ENCODE data around the gene CNTNAP4.

CNTNAP4 gene

DNA sequence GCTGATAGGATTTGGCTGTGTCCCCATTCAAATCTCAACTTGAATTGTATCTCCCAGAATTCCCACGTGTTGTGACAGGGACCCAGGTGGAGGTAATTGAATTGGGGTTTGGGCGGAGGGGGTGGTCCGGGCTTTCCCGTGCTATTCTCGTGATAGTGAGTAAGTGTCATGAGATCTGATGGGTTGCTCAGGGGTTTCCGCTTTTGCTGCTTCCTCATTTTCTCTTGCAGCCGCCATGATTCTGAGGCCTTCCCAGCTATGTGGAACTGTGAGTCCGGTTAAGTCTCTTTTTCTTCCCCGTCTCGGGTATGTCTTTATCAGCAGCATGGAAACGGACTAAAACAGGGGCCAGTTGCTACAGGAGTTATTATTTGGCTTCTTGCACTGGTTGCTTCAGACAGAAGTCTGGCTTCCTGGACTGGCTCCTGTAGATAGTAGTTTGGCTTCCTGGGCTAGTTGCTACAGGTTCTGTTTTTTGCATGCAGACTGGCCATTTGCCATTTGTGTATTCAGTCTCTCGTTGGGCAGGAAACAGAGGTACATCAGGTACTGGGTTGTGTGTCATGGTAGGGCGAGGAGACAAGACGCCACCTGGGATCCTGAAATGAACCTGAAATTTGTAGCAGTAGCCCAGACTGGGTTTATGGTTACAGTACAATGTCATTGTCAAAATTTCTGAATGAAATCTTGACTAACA, 32.6 kb downstream of the CNTNAP4 start:
- no peak for DNase-seq

DNA sequence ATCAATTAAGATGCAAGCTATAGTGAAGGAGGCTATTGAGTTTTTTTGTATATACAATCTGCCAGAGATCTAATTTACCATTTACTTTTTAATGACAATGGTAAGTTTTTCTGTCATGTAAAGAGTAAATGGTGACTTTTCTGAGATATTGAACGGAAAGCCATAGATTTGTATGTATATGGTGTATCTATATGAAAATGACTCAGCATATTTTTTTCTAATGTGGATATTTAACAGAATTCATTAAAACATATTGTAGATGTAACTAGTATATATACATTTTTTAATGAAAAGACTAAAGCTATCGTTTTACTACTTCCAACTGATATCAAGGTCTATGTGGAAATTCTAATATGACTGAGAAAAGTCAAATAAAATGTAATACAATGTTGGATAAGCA, 34.1 kb downstream of the CNTNAP4 start:
- no peak for DNase-seq

DNA sequence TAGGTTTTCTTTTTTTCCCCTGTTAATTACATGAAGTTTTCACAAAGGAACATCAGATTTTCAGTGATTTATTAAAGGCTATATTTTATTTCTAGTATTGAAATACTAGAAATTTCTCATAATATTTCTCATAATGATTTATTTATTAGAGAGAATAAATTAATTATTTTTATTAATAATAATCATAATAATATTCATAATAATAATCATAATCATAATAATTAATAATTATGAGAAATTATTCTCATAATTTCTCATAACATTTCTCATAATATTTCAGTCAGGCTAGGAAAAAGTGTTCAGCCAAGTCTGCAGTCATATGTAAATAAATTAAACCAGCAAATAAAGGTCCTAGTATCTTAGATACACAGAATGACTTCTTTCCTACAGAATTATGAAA, 41.4 kb downstream of the CNTNAP4 start:
- DNase-seq, result no peak

DNA sequence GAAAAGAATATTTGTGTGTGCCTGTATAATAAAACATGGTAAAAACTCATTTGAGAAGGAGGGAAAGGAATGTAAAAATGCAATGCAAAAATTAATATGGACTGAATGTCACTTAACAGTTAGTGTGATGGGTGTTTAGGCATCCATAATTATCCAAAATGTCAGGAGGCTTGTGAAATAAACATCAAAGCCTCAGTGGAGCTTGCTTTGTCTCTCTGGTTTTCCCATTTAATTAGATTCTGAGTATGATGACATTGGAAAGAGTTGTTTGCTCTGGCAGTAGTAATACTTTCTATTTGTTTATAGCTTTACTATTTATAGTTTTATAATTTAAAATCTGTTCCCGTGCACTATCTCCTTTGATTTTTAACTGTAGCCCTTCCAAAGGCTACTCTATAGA, 51.9 kb downstream of the CNTNAP4 start:
- DNase-seq, result no peak

DNA sequence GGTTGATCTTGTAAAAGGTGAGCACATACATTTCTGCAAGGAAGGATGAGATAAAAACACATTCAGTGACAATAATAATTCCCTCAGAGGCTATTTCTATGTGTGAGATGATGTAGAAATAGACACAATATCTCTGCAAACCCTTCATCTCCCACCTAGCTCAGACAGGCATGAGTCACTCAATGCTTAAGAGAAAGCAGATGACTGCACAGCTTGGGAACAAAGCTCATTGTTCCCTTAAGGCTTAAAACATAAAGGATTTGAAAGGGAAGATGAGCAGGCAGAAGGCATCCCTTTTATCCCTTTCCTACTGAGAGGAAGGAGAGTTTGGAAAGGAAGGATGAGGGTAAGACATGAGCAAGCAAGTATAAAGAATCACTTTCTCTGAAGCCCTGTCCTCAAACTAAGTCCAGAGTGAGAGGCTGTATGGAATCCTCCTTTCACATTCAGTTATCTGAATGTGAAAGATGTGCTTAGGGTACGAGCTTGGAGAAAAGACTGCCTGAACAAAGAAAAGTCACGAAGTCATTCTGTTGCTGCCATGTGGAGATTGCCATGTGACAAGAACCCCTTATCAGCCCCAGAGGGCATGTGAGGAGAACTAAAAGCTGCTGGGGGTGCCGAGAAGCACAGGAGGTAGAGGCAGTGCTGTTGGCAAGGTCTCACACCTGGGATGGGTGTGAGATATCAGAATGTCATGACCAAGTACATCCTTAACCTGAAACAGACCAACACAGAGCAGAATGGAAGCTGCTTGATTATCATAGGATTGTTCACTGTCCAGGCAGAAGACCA, 58.2 kb downstream of the CNTNAP4 start:
- DNase-seq, result no peak

DNA sequence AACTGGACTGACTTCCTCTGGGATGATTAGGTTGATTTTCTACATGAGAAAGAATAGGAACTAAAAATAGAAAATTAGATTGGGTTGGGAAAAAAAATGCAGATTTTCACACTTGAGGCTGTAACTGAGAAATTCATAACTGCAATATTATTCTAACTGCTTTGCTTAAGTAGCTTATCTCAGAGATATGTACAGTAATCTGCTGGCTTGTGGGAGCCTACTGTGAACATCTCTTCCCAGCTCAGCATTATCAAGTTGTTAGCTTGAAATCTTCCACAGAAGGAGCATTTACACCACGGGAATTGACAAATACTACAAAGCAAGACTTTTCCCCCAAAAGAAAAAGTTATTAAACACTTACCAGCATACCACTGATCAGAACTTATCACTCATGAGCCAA, 58.9 kb downstream of the CNTNAP4 start:
- DNase-seq, result no peak

DNA sequence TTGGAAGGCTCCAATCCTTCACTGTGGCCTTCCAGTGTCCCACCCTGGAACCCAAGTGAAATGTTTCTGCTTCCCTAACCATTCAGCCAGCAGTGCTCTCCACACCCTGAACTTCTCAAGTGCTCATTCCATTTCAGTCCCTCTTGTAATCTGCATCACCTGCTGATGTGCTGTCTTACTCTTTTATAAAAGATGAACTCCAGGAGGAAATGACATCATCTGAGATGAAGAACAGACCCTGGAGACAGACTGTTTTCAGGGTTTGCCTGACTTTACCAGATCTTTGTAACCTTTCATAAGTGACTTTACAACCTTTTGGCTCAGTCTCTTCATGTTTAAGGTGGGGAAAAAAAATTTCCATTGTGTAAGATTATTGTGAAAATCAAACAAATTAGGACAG, 61.3 kb downstream of the CNTNAP4 start:
- DNase-seq, result no peak

DNA sequence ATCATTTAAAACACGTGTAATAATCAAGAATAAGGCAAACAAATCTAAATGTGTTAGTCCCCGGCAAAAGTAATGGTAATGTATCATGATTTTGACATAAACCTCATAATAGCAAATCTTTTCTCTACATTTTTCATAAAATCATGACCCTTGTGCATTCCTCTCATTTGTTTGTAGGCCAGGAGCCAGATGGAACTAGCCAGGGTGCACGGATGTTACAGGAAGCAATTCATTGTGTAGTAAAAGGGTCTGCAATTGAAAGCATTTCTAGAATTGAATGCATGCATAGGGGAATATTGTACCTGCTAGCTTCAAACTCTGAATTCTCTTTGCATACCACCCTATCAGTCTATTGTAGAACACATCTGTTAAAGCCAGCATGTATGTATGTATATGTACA, 66.6 kb downstream of the CNTNAP4 start:
- no peak for DNase-seq

DNA sequence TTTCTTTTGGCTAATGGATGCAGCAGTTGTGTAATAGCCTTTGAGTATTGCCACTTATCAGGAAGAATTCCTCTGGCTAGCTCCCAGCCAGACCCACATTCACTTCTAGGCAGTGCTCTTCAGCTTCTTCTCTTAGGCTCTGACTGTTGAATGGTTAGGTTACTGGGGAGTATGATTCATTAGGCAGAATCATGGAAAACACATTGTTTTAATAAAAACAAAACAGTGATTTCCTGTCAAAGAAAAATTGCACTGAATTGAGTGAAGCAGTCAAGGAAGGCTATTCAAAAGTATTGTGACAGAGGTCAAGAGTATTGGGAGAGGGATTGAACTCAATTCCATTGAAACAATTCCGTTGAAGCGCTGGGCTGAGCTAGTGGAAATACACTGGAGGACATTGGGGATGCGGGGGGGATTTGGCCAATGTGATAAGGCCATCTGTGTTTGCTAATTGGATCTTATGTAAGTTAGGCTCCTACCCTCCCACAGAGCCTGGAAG, 68.0 kb downstream of the CNTNAP4 start:
- DNase-seq, result no peak

DNA sequence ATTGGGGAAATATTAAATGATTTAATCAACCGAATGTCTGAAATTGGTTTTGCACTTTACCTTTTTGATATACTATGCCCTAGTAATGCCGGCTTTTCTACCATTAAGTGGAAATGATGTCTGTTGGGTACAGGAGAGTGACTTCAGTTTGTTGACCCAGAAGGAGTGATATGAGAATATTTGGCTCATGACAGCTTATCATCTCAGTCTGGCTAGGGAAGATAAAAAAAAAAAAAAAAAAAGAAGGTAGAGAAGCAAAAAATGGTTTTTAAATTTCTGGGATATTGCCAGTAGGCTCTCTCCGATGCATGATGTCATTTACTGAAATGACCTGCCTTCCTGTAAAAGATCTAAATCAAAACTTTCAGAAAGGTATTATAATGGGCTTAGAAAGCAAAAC, 69.0 kb downstream of the CNTNAP4 start:
- no peak for DNase-seq

DNA sequence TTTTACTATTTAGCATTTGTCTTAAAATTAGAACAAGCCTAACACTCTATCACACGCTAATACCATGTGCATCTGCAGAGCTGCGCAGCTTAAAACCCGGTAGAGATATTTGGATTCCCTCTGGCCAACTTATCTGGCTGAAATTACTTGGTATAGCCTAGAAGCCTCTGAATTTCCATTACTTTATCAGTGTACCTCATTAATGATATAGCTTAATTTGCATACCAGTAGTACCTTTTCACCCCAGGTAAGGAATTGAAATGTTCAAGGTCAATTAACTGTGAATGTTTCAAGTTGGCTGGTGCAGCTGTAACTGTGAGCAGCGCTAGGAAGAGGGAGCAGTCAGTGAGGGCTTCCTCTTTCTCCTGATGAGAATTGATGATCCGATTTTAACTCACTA, 74.2 kb downstream of the CNTNAP4 start:
- DNase-seq, result no peak

DNA sequence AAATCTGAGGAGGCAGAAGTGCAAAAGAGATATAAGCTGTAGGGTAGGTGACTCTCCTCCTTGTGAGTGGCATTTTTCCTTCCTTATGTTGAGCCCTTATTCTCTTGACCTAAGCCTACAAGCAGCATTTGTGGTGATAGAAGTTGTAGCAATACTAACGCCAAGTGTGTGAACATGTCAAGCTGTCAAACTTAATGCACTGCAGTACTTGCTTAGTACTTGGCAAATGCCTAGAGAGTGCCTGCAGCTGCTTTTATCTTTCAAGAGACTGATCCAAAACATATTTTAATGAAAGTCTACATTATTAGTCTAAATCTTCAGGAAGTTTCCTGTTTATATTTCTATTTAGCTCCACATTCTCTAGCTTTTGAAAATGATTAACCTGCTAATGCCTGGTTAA, 83.2 kb downstream of the CNTNAP4 start:
- no peak for DNase-seq

DNA sequence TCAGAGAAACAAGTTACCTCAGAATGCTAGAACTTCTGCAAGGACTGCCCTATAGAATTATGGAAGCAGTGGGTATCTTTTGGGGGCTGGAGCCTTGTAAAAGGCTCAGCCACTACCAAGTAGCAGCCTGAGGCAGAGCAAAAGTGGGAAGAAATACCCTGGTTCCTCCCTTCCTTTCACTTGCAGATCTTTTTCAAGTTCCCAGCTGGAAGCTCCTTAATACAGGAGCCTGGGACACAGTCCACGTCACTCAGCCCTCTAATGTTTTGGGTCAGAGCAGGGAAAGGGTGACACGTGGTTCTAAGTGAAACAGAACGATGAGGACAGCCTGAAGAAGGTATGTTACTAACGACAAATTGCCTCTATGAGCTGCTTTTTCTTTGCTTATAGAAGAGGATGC, 93.1 kb downstream of the CNTNAP4 start:
- DNase-seq, result no peak

DNA sequence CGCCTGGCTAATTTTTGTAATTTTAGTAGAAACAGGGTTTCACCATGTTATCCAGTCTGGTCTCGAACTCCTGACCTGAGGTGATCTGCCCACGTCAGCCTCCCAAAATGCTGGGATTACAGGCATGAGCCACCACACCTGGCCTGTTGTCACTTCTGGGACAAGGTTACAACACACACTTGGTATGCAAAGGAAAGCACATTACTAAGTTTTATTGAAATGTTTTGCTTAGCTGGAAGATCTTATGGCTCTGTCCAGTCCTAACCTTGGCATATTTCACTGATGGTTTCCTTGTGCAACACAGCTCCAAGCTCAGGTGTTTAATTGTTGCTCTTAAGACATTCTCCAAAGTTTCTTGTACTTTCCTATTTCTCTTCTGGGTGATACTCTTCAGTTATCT, 94.2 kb downstream of the CNTNAP4 start:
- DNase-seq, result no peak

DNA sequence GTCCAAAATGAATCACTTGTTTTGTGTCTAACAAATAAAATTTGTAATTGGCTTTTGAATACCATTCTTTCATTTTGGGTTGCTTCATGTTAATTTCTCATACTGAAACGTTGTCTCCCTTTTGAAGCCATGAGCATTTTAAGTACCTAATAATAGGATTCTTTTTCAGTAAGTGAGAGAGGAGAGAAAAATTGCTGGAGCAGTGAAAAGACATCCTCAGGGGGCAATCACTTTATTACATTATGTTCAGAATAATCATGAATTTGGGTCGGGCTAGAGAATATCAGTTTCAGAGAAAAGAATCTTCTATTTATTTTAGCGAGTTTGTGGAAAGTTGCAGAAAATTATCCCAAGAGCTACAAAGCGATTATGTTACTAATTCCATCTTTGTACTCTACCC, 96.8 kb downstream of the CNTNAP4 start:
- no peak for DNase-seq

DNA sequence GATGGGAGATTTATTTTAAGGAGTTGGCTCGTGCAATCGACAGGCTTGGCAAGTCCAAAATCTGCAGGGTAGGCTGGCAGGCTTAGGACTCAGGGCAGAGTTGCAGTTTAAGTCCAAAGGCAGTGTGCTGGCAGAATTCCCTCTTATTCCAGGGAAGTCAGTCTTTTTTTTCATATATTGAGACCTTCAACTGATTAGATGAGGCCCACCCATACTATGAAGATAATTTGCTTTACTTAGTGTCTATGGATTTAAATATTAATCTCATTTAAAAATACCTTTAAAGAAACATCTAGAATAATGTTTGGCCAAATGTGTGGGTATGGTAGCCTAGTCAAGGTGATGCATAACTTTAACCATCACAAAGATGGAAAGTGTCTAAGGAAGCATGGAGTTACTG, 99.8 kb downstream of the CNTNAP4 start:
- no peak for DNase-seq

DNA sequence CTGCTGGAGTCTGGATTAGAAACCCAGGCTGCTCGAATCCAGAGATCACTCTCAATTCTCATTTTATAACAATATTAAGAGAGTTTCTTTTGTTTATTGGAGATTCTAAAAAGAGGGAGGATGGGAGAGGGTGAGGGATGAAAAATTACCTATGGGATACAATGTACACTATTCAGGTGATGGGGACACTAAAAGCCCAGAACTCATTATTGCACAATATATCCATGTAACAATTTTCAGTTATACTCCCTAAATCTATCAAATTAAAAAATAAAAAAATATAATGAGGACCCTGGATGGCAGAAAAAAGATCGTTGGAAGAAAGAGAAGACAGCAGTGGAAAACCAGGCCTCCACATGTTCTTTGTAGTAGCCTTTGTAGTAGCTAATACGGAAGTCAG, 100.8 kb downstream of the CNTNAP4 start:
- no peak for DNase-seq

DNA sequence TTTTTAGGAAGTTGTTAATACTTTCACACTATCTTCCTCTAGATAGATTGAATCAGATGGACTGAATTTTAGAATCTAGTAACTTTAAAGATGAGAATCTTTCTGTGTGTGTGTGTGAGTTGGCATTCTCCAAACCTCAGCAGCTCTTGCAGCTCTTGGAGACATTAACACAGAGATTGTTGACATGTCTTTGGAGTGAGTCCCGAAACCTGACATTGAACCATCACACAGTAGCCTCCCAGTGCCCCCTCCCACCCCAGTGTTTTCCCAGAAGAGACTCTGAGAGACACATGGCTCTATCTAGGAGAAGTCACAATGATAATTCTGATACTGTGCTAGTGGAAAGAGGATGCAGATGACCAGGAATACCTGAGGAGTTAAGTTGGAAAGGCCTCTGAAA, 103.9 kb downstream of the CNTNAP4 start:
- no peak for DNase-seq

DNA sequence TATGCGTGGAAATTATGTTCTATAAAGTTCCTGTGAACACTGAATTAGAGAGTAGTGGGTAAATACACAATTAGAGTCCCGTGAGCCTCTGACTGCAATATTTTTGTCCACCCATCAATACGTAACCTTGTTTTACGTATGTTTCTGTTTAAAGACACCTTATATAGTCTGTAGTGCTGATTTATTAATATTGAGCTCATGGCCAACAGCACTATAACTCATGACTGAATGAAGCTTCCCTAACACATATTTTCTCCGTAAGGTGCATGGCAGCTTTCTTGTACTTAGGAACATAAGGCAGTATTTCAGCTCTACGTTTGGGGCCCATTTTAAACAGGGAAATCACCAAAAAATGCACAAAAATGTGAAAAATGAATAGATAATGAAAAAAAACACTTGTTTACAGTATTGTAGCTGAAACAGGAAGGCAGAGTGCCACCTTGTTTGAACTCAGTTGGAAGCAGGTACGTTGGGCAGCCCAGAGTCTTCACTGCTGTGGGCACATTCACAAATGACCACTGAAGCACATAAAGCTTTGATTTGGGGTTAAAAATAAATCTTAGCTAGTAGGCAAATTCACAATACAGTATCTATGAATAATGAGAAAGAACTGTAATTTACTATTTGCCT, 108.5 kb downstream of the CNTNAP4 start:
- no peak for DNase-seq

DNA sequence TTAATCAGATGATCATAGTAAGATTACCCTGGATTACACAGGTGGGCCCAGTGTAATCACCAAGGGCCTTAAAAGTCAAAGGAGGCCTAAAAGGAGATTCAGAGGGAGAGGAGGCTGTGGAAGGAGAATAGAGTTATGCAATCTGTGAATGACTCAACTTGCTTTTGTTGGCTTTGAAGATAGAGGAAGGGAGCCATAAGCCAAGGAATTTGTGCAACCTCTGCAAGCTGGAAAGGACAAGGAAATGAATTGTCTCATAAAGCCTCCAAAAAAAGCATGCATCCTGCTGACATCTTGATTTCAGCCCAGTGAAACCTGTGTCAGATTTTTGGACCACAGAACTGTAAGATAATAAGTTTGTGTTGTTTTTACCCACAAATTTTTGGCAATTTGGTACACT, 109.6 kb downstream of the CNTNAP4 start:
- no peak for DNase-seq

DNA sequence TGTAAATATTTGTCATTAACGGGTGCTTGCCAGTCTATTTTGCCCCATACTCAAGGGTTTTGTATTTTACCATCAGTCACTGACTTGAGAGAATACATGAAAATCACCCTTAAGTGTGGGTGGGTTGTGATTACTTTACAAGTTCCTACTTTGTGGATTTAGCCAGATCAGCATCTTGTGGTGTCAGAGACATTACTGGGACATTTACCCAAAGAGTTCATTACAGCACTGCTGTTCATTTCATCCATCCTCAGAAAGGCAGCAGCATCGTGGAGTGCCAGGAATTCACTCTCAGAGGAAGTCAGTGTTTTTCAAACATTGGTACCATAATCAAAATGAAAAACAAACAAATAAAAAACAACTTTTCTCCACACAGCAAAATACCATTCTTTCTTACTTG, 110.8 kb downstream of the CNTNAP4 start:
- no peak for DNase-seq

DNA sequence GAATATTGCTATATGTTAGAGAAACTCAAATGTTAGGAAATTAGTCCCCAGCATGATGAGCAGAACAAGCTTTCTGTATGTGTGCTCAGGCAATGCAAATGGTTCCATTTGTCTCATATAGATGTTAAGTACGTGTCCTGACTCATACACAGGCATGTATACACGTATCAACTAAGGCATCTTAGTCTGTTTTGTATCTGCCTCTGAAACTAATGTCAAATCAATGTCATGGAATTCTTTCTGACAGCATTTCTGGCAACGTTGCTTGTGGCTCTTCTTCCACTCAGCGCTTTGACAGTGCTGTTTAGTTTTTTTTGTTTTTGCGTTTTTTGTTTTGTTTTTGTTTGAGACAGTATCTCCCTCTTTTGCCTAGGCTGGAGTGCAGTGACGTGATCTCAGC, 111.9 kb downstream of the CNTNAP4 start:
- no peak for DNase-seq

DNA sequence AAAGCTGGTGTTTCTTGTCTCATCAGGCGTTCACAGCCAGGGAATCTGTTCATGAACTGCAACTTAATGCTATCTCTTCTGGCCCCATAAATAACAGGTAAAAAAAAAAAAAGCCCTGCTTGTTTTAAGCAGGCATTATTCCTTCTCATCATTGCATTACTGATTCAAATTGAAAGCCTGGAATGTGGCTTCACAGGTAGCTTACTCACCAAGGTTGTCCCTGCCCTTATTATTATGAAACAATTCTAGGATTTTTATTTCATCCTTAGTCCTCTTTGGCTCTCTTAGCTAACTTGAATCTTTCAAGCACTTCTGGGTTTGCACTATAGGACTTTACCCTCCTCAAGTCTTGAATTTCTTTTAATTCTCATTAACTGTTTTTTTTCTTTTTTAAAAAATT, 113.3 kb downstream of the CNTNAP4 start:
- no peak for DNase-seq

DNA sequence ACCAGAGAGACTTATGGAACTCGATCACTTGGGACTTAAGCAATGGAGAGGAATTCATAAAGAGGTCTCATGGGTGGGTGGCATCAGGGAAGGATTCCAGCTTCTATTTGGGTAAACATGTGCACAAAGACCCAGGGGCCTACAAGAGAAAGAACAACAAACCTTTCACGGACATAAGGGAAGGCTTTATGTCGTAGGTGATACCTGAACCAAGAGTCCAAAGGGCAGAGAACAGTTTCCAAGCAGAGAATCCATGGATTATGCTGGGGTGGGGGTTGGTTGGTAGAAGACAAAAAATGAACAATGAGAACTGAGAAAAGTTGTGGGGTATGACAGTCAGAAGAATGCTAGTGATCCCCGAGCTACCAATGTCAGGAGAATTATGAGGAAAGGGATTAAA, 119.8 kb downstream of the CNTNAP4 start:
- no peak for DNase-seq

Data from CD4-positive, alpha-beta T cell treated with Interleukin-1 beta for 1 hour (primary cell).